ENCODE measurements around the gene PGM2.

DNA sequence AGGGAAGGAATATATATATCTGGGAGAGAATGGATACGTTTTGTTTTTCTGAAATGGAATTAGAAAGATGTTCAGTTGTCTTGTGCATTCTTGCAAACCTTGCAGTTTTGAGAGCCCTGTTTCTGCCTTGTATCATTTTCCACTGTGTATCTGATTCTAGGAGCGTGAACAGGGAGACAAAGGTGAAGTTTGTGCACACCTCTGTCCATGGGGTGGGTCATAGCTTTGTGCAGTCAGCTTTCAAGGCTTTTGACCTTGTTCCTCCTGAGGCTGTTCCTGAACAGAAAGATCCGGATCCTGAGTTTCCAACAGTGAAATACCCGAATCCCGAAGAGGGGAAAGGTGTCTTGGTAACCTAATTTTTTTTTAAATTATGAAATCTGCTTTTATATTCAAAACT is 17.7 kb downstream of the PGM2 start:
- no peak for TF ChIP-seq EP300 (conservative IDR thresholded peaks at IDR 0.05; ENCODE audit: poor library complexity, severe bottlenecking)
- TF ChIP-seq, protein P1, sequence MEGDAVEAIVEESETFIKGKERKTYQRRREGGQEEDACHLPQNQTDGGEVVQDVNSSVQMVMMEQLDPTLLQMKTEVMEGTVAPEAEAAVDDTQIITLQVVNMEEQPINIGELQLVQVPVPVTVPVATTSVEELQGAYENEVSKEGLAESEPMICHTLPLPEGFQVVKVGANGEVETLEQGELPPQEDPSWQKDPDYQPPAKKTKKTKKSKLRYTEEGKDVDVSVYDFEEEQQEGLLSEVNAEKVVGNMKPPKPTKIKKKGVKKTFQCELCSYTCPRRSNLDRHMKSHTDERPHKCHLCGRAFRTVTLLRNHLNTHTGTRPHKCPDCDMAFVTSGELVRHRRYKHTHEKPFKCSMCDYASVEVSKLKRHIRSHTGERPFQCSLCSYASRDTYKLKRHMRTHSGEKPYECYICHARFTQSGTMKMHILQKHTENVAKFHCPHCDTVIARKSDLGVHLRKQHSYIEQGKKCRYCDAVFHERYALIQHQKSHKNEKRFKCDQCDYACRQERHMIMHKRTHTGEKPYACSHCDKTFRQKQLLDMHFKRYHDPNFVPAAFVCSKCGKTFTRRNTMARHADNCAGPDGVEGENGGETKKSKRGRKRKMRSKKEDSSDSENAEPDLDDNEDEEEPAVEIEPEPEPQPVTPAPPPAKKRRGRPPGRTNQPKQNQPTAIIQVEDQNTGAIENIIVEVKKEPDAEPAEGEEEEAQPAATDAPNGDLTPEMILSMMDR (IDR thresholded peaks at IDR 0.05; ENCODE audit: poor library complexity, severe bottlenecking), result no peak
- no peak for TF ChIP-seq RAD21 (conservative IDR thresholded peaks at IDR 0.05)
- TF ChIP-seq, protein P2, sequence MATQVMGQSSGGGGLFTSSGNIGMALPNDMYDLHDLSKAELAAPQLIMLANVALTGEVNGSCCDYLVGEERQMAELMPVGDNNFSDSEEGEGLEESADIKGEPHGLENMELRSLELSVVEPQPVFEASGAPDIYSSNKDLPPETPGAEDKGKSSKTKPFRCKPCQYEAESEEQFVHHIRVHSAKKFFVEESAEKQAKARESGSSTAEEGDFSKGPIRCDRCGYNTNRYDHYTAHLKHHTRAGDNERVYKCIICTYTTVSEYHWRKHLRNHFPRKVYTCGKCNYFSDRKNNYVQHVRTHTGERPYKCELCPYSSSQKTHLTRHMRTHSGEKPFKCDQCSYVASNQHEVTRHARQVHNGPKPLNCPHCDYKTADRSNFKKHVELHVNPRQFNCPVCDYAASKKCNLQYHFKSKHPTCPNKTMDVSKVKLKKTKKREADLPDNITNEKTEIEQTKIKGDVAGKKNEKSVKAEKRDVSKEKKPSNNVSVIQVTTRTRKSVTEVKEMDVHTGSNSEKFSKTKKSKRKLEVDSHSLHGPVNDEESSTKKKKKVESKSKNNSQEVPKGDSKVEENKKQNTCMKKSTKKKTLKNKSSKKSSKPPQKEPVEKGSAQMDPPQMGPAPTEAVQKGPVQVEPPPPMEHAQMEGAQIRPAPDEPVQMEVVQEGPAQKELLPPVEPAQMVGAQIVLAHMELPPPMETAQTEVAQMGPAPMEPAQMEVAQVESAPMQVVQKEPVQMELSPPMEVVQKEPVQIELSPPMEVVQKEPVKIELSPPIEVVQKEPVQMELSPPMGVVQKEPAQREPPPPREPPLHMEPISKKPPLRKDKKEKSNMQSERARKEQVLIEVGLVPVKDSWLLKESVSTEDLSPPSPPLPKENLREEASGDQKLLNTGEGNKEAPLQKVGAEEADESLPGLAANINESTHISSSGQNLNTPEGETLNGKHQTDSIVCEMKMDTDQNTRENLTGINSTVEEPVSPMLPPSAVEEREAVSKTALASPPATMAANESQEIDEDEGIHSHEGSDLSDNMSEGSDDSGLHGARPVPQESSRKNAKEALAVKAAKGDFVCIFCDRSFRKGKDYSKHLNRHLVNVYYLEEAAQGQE (IDR thresholded peaks at IDR 0.05; ENCODE audit: borderline replicate concordance), result no peak
- TF ChIP-seq EZH2 (IDR thresholded peaks at IDR 0.05; ENCODE audit: borderline replicate concordance, insufficient read depth, low read length, poor library complexity, severe bottlenecking), result no peak
